Chondrocyte (in vitro differentiated cells): Measurements from ENCODE around the gene USH2A. TPM values are rescaled to one million over a fixed set of nuclear protein-coding genes. Genes with fewer than 3 reads are reported as not detected.

Source experiments
- DNase-seq: peaks from one replicate; pipeline ENCODE4 v3.0.0; 2021; ENCODE audit warnings: mixed read lengths, low spot score
- H3K27ac Mint-ChIP-seq: one replicate; pipeline ENCODE4 v1.8.0; 2021; ENCODE audit warnings: mild to moderate bottlenecking, moderate library complexity, mixed read lengths; ENCODE audit not compliant: unreplicated experiment
- H3K27me3 Mint-ChIP-seq: 2 replicates; pipeline ENCODE4 v1.8.0; 2021; ENCODE audit warnings: low read depth, mixed read lengths
- H3K36me3 Mint-ChIP-seq: 2 replicates; pipeline ENCODE4 v1.8.0; 2021; ENCODE audit warnings: low read depth, mixed read lengths
- H3K4me1 Mint-ChIP-seq: 2 replicates; pipeline ENCODE4 v1.8.0; 2021; ENCODE audit warnings: low read depth, mild to moderate bottlenecking, mixed read lengths
- H3K4me3 Mint-ChIP-seq: one replicate; pipeline ENCODE4 v1.8.0; 2021; ENCODE audit warnings: mild to moderate bottlenecking, moderate library complexity, mixed read lengths; ENCODE audit not compliant: unreplicated experiment
- H3K9me3 Mint-ChIP-seq: 2 replicates; pipeline ENCODE4 v1.8.0; 2021; ENCODE audit warnings: low read depth, mixed read lengths
- total RNA-seq: library from RNA; stranded (reverse); gene quantifications from 3 replicates; pipeline ENCODE4 v1.2.1, GENCODE V29; 2021
- TF ChIP-seq, protein P1 (sequence below): fragments of 200-600 bp; sonication (generic); IDR thresholded peaks from 2 replicates; pipeline ENCODE4 v1.5.0; 2021; ENCODE audit warnings: antibody characterized with exemption, mild to moderate bottlenecking, moderate library complexity

USH2A gene
- total RNA-seq, 1 donor from 2014 or later = not detected

DNA sequence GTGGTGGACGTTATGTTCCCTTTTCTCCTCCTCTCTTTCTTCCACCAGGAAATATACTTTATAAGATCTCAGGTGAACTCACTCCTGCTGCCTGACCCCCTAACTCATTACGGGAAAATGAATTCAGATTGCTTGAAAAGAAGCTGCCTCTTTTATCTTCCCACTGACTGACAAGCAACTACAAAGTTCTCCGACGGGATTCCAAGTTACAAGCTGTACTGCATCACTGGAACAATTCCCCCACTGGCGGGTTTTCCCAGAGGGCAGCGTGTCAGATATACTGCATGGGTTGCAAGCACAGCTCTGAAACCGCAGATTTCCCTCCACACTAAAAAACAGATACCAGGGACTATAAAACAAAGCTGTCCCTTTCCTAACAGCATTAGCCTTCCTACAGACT is 465.6 kb downstream of the USH2A start:
- TF ChIP-seq, protein P1, sequence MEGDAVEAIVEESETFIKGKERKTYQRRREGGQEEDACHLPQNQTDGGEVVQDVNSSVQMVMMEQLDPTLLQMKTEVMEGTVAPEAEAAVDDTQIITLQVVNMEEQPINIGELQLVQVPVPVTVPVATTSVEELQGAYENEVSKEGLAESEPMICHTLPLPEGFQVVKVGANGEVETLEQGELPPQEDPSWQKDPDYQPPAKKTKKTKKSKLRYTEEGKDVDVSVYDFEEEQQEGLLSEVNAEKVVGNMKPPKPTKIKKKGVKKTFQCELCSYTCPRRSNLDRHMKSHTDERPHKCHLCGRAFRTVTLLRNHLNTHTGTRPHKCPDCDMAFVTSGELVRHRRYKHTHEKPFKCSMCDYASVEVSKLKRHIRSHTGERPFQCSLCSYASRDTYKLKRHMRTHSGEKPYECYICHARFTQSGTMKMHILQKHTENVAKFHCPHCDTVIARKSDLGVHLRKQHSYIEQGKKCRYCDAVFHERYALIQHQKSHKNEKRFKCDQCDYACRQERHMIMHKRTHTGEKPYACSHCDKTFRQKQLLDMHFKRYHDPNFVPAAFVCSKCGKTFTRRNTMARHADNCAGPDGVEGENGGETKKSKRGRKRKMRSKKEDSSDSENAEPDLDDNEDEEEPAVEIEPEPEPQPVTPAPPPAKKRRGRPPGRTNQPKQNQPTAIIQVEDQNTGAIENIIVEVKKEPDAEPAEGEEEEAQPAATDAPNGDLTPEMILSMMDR = no peak
- Mint-ChIP-seq H3K4me1 (no peaks in the 10 kb centered on the region), H3K27me3 (peaks cover 32% of the 10 kb centered on the region), H3K36me3 (no peaks in the 10 kb centered on the region), H3K9me3 (no peaks in the 10 kb centered on the region), H3K27ac (no peak overlapping the region), H3K4me3 (no peak overlapping the region)
- no peak for DNase-seq

DNA sequence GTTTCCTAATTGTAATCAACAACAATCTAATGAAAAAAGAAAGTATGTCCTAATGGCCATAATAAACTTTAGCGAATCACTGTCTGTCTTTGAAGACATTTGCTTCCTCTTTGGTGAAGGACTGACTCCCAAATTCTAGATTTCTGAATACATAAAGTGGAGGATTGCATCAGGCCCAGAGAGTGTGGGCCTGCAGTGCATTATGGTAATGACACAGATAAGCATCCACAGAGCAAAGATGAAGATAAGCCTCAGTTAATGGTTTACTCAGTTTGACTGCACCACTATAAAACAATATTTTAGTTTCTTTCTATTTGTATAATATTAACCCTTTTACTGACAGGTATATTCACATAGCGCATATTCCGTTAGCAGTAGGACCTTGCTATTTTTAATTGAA is 490.7 kb downstream of the USH2A start:
- Mint-ChIP-seq H3K36me3 (no peaks in the 10 kb centered on the region), H3K27me3 (peaks cover 16% of the 10 kb centered on the region), H3K9me3 (no peaks in the 10 kb centered on the region), H3K27ac (no peak overlapping the region), H3K4me3 (no peak overlapping the region), H3K4me1 (no peaks in the 10 kb centered on the region)
- TF ChIP-seq, protein P1 = no peak
- DNase-seq = no peak

DNA sequence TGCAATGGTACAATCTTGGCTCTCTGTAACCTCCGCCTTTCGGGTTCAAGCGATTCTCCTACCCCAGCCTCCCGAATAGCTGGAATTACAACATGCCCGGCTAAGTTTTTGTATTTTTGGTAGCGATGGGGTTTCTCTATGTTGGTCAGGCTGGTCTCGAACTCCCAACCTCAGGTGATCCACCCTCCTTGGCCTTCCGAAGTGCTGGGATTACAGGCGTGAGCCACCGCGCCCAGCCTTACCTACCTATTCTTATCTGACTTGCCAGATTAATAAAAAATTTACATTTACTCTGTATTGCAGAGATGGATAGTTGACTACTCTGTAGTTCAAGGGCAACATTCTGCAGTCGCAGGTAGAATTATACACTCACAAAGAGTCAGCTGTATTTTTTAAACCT is 496.6 kb downstream of the USH2A start:
- peaks cover 10% of the 10 kb centered on the region for H3K27me3 Mint-ChIP-seq
- no peak for DNase-seq
- H3K4me1 Mint-ChIP-seq = no peaks in the 10 kb centered on the region
- H3K36me3 Mint-ChIP-seq = no peaks in the 10 kb centered on the region
- H3K27ac Mint-ChIP-seq = no peak overlapping the region
- no peak overlapping the region for H3K4me3 Mint-ChIP-seq
- H3K9me3 Mint-ChIP-seq = no peaks in the 10 kb centered on the region
- TF ChIP-seq, protein P1 = no peak

DNA sequence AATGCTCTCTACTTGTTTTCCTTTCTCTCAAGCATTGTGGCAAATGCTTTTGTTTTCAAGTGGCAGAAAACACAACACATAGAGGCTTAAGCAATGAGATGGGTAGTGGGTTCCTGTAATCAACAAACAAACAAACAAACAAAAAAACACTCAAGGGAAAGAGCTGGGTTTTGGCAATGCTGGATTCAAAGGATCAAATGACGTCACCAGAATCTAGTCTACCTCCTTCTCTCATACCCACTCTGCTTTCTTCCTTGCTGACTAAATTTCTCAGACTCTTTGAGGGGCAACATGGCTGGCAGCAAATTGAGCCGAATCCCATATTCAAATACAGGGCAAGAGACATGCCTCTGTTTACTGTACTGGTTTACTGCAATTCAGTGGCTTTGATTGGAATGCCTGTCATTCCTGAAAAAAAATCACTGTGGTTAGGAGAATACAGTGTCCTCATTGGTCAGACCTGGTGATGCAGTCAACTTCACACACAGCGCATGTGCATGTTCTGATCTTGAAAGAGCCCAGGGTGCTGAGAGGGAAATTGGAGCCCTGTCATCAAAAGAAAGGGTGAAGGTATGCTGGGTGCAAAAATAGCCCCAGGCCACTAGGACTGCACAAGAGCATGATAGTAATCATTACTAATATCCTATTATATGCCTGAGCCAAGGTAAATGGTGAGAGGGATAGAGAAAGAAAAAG is 500.0 kb downstream of the USH2A start:
- no peaks in the 10 kb centered on the region for H3K36me3 Mint-ChIP-seq
- peaks cover 11% of the 10 kb centered on the region for H3K27me3 Mint-ChIP-seq
- no peaks in the 10 kb centered on the region for H3K4me1 Mint-ChIP-seq
- no peak for DNase-seq
- TF ChIP-seq, protein P1 = no peak
- H3K9me3 Mint-ChIP-seq = no peaks in the 10 kb centered on the region
- H3K27ac Mint-ChIP-seq = no peak overlapping the region
- H3K4me3 Mint-ChIP-seq = no peak overlapping the region

DNA sequence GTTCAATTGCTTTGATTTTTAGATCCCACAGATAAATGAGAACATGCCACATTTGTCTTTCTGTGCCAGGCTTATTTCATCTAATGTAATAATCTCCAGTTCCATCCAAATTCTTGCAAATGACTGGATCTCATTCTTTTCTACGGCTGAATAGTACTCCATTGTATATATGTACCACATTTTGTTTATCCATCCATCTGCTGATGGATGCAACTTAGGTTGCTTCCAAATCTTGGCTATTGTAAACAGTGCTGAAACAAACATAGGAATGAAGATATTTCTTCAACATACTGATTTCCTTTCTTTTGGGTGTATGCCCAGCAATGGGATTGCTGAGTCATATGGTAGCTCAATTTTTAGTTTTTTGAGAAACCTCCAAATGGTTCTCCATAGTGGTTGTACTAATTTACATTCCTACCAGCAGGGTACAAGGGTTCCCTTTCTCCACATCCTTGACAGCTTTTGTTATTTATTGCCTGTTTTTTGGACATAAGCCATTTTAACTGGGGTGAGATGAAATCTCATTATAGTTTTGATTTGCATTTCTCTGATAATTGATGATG is 511.8 kb downstream of the USH2A start:
- H3K9me3 Mint-ChIP-seq = peaks cover 14% of the 10 kb centered on the region
- H3K4me3 Mint-ChIP-seq = no peak overlapping the region
- H3K36me3 Mint-ChIP-seq = no peaks in the 10 kb centered on the region
- no peak overlapping the region for H3K27ac Mint-ChIP-seq
- no peak for DNase-seq
- H3K27me3 Mint-ChIP-seq = peaks cover 7% of the 10 kb centered on the region
- no peaks in the 10 kb centered on the region for H3K4me1 Mint-ChIP-seq
- TF ChIP-seq, protein P1 = peak; percentile 21
